ENCODE measurements around the gene NF1. TPM values are rescaled to one million over a fixed set of nuclear protein-coding genes. Genes with fewer than 3 reads are reported as not detected.

The NF1 gene
- total and polyA plus RNA-seq, 4 donors, result 8.4 to 116 (median 25.5) TPM

DNA sequence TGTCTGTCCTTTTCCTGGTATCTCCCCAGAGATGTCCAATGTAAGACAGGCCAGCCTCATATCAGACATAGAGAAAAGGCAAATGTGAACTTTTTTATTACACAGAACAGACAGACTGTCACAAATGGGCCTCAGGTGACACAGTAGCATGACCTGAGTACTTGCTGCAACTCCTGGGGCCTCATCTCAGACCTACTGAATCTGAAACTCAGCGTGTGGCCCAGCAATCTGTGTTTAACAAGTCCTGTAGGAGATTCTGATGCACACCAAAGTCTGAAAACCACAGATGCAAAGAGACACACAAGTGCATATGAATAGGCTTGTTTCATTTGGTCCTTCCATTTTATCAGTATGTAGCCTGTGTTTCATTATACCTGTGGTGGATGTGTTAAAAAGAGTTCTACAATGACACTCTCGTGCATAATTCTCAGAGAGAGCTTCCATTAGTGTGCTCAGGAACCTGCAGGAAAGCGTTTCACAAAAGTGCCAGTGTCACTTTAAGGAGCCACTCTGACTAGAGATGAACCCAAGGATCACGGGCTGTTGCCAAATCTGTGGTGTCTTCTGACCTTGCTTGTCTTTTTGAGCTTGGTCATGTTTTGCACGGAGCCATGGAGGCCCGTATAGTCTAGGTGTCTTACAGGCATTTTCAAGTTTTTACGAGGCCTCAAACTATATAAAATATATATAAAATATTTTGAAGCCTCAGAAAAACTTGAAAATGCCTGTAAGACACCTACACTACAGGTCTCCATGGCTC lies 33.8 kb upstream of the NF1 start:
- H3K27me3 ChIP-seq (ENCODE audit: control insufficient read depth in 3 of 3, insufficient read depth in 3 of 3, low read length in 2 of 3), result no peaks in the 10 kb centered on the region
- ATAC-seq (ENCODE audit: insufficient read depth, low FRiP score) (no peak), DNase-seq (no peak)
- TF ChIP-seq, protein P1, sequence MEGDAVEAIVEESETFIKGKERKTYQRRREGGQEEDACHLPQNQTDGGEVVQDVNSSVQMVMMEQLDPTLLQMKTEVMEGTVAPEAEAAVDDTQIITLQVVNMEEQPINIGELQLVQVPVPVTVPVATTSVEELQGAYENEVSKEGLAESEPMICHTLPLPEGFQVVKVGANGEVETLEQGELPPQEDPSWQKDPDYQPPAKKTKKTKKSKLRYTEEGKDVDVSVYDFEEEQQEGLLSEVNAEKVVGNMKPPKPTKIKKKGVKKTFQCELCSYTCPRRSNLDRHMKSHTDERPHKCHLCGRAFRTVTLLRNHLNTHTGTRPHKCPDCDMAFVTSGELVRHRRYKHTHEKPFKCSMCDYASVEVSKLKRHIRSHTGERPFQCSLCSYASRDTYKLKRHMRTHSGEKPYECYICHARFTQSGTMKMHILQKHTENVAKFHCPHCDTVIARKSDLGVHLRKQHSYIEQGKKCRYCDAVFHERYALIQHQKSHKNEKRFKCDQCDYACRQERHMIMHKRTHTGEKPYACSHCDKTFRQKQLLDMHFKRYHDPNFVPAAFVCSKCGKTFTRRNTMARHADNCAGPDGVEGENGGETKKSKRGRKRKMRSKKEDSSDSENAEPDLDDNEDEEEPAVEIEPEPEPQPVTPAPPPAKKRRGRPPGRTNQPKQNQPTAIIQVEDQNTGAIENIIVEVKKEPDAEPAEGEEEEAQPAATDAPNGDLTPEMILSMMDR (IDR thresholded peaks at IDR 0.05; ENCODE audit: control extremely low read depth, extremely low read depth), result no peak
- H3K4me1 ChIP-seq (ENCODE audit: control insufficient read depth in 5 of 5, insufficient read depth in 5 of 5, low read length in 5 of 5), result no peaks in the 10 kb centered on the region
- no peak overlapping the region for H3K27ac ChIP-seq (ENCODE audit: low read depth in 1 of 2, low read length in 1 of 2)
- WGBS, 2 donors, result 68 to 83% methylated on average over 7 of the region's 7 CpGs
- H3K9ac ChIP-seq (ENCODE audit: insufficient read depth in 1 of 2, low read length in 2 of 2), result no peak overlapping the region
- no peak overlapping the region for H3K4me3 ChIP-seq
- H3K9me3 ChIP-seq (ENCODE audit: control insufficient read depth in 4 of 4, insufficient read depth in 3 of 4, low read length in 3 of 4), result no peaks in the 10 kb centered on the region
- H3K36me3 ChIP-seq (ENCODE audit: control insufficient read depth in 4 of 4, insufficient read depth in 4 of 4, low read length in 4 of 4), result no peaks in the 10 kb centered on the region

DNA sequence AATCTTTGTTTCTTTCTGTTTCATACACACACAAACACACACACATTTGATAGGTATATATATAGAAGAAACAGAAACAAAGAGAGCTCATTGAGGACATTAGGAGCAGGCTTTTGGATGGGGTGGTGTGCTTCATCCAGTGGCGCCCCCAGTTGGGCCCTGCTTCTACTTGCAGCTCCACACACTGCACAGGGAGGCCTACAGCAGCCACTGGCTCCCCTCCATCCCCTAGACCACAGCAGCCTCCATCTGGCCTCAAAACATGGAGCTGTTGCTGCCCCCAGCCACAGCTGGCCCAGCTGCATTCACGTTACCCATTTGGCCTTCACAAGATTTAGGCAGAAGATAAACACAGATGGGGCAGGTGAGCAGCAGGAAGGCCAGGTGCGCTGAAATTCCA lies 33.1 kb upstream of the NF1 start:
- TF ChIP-seq, protein P1 (IDR thresholded peaks at IDR 0.05; ENCODE audit: control extremely low read depth, extremely low read depth), result no peak
- H3K9ac ChIP-seq (ENCODE audit: insufficient read depth in 1 of 2, low read length in 2 of 2), result no peak overlapping the region
- WGBS, 2 donors, result 92 to 97% methylated on average over 3 of the region's 3 CpGs

DNA sequence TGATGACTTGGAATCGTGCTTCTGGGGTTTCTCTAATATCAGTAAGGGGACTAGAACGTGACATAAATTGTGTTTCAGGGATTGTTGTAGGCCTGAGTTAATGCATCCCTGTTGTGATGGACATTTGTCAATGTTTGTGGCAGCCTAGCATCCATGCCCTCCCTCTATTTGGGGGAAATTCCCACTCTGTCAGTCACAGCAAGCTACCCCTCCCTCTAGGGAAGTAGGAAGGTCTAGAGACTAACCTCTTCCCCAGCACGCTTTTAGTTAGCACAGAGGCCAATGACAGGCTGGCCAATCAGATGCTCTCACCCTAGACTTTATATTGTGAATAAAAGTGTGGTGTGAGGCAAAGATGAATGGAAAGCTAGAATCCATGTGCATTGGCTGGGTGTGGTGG lies 32.4 kb upstream of the NF1 start:
- Histone ChIP-seq H3K4me1 (ENCODE audit: control insufficient read depth in 5 of 5, insufficient read depth in 5 of 5, low read length in 5 of 5) (no peaks in the 10 kb centered on the region), H3K9me3 (ENCODE audit: control insufficient read depth in 4 of 4, insufficient read depth in 3 of 4, low read length in 3 of 4) (no peaks in the 10 kb centered on the region), H3K4me3 (no peak overlapping the region), H3K27me3 (ENCODE audit: control insufficient read depth in 3 of 3, insufficient read depth in 3 of 3, low read length in 2 of 3) (no peaks in the 10 kb centered on the region), H3K36me3 (ENCODE audit: control insufficient read depth in 4 of 4, insufficient read depth in 4 of 4, low read length in 4 of 4) (no peaks in the 10 kb centered on the region), H3K9ac (ENCODE audit: insufficient read depth in 1 of 2, low read length in 2 of 2) (no peak overlapping the region), H3K27ac (ENCODE audit: low read depth in 1 of 2, low read length in 1 of 2) (no peak overlapping the region)
- TF ChIP-seq, protein P1 (IDR thresholded peaks at IDR 0.05; ENCODE audit: control extremely low read depth, extremely low read depth), result no peak
- WGBS, 2 donors, result 86 to 90% methylated on average over 3 of the region's 3 CpGs
- ATAC-seq (ENCODE audit: insufficient read depth, low FRiP score) (no peak), DNase-seq (no peak)

More for the DNA sequence above, 33.1 kb upstream of the NF1 start:
- Histone ChIP-seq H3K4me3 (no peak overlapping the region), H3K4me1 (ENCODE audit: control insufficient read depth in 5 of 5, insufficient read depth in 5 of 5, low read length in 5 of 5) (no peaks in the 10 kb centered on the region), H3K27me3 (ENCODE audit: control insufficient read depth in 3 of 3, insufficient read depth in 3 of 3, low read length in 2 of 3) (no peaks in the 10 kb centered on the region), H3K36me3 (ENCODE audit: control insufficient read depth in 4 of 4, insufficient read depth in 4 of 4, low read length in 4 of 4) (no peaks in the 10 kb centered on the region), H3K9me3 (ENCODE audit: control insufficient read depth in 4 of 4, insufficient read depth in 3 of 4, low read length in 3 of 4) (no peaks in the 10 kb centered on the region), H3K27ac (ENCODE audit: low read depth in 1 of 2, low read length in 1 of 2) (no peak overlapping the region)
- DNase-seq, result no peak
- no peak for ATAC-seq (ENCODE audit: insufficient read depth, low FRiP score)

Measured in lung (tissue), 12 donors.